Measurements from ENCODE around the gene TMPRSS11A.

- TF ChIP-seq CTCF (conservative IDR thresholded peaks at IDR 0.05 in 1 of 2, IDR thresholded peaks at IDR 0.05 in 1 of 2; ENCODE audit: extremely low read depth in 1 of 2, insufficient read depth in 1 of 2, low read depth in 1 of 2, low read length in 2 of 2) (no peak), EZH2 (IDR thresholded peaks at IDR 0.05; ENCODE audit: borderline replicate concordance, low read length) (no peak)
Observed at GRCh38 chr4:67880866-67881610, 82.3 kb downstream of the TMPRSS11A start.

Measured in mammary epithelial cell (primary cell).